ENCODE data around the gene NELL1. TPM values are rescaled to one million over a fixed set of nuclear protein-coding genes. Genes with fewer than 3 reads are reported as not detected.

Gene NELL1
- total RNA-seq, 1 experiment from 2014 or later, result 0.22 TPM

DNA sequence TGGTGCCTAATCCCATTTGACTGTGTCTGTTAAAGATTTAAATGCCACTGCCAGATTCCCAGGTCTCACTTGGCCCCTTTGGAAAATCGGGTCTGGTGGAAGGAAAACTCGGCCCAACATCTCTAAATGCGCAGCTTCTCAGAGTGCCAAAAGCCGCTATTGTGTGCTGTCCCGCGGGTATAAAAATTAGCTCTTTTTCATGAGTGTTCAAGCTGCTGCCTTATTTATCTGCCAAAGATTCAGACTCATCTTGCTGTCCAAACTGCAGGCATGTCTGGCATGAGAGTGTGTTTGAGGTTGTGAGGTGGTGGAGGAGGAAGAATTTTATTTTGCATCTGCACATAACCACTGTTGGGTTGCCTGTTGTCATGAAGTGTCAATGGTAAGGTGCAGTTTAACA is 91.4 kb downstream of the NELL1 start:
- no peaks in the 10 kb centered on the region for H3K27me3 Mint-ChIP-seq (ENCODE audit: low read depth)
- H4K5ac ChIP-seq (ENCODE audit: insufficient read length, low read depth, low read length), result no peak overlapping the region

More for the DNA sequence above, 91.4 kb downstream of the NELL1 start:
- no CpG with 5 or more reads among the region's 6 CpGs for WGBS (ENCODE audit: extremely low coverage, insufficient read length, low lambda C conversion rate)
- Mint-ChIP-seq H3K27ac (no peak overlapping the region), H3K36me3 (ENCODE audit: insufficient read depth in 1 of 3, low read depth in 3 of 3) (no peaks in the 10 kb centered on the region; a peak in 2 of 7 replicates), H3K4me3 (no peak overlapping the region), H3K4me1 (peaks cover 3 to 4% of the 10 kb centered on the region in 2 experiments), H3K9me3 (no peaks in the 10 kb centered on the region; a peak in 1 of 5 replicates)
- Histone ChIP-seq H2AFZ (ENCODE audit: low read length) (no peak overlapping the region), H3K27ac (ENCODE audit: insufficient read length, low read depth, low read length) (no peak overlapping the region), H3K9ac (ENCODE audit: extremely low read depth, insufficient read length, low read length) (no peak overlapping the region), H3K27me3 (ENCODE audit: insufficient read depth, low read length) (no peaks in the 10 kb centered on the region), H2BK15ac (ENCODE audit: low read depth, low read length) (no peak overlapping the region), H4K20me1 (ENCODE audit: control insufficient read depth, insufficient read depth, insufficient read length) (no peaks in the 10 kb centered on the region), H3K23me2 (ENCODE audit: insufficient read length, low read depth, low read length, poor library complexity, severe bottlenecking) (no peaks in the 10 kb centered on the region), H3K79me1 (ENCODE audit: insufficient read depth, low read depth, low read length, poor library complexity, severe bottlenecking) (no peaks in the 10 kb centered on the region), H3K56ac (ENCODE audit: insufficient read length, low read depth, low read length) (no peak overlapping the region), H3K23ac (ENCODE audit: insufficient read length, low read depth, low read length) (no peak overlapping the region), H3K4me1 (ENCODE audit: insufficient read depth, low read length) (no peaks in the 10 kb centered on the region), H3K4ac (ENCODE audit: low read depth, low read length) (no peak overlapping the region), H2BK120ac (ENCODE audit: low read depth, low read length, poor library complexity, severe bottlenecking) (no peak overlapping the region), H3T11ph (ENCODE audit: low read length) (no peak overlapping the region), H3K9me3 (ENCODE audit: control insufficient read depth, low read depth, low read length) (no peaks in the 10 kb centered on the region), H2BK12ac (ENCODE audit: insufficient read length, low read depth, low read length) (no peak overlapping the region), H4K91ac (ENCODE audit: insufficient read length, low read depth, low read length) (no peak overlapping the region), H2BK20ac (ENCODE audit: low read depth, low read length, poor library complexity, severe bottlenecking) (no peak overlapping the region), H3K14ac (ENCODE audit: insufficient read depth, low read length) (no peak overlapping the region), H4K8ac (replicated peaks; ENCODE audit: insufficient read length, low read depth, low read length) (no peak overlapping the region), H2AK5ac (ENCODE audit: insufficient read length, low read length) (no peak overlapping the region), H3K4me2 (ENCODE audit: insufficient read depth, insufficient read length, low read length) (no peak overlapping the region), H2BK5ac (ENCODE audit: insufficient read length, low read length) (no peak overlapping the region), H3K18ac (ENCODE audit: insufficient read length, low read depth, low read length) (no peak overlapping the region), H3K79me2 (ENCODE audit: insufficient read depth, low read length) (no peaks in the 10 kb centered on the region)
- TF ChIP-seq, protein P1, sequence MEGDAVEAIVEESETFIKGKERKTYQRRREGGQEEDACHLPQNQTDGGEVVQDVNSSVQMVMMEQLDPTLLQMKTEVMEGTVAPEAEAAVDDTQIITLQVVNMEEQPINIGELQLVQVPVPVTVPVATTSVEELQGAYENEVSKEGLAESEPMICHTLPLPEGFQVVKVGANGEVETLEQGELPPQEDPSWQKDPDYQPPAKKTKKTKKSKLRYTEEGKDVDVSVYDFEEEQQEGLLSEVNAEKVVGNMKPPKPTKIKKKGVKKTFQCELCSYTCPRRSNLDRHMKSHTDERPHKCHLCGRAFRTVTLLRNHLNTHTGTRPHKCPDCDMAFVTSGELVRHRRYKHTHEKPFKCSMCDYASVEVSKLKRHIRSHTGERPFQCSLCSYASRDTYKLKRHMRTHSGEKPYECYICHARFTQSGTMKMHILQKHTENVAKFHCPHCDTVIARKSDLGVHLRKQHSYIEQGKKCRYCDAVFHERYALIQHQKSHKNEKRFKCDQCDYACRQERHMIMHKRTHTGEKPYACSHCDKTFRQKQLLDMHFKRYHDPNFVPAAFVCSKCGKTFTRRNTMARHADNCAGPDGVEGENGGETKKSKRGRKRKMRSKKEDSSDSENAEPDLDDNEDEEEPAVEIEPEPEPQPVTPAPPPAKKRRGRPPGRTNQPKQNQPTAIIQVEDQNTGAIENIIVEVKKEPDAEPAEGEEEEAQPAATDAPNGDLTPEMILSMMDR (conservative IDR thresholded peaks at IDR 0.05), result no peak
- no peak for DNase-seq

Measured in H9 (cell line).